ENCODE measurements around the gene ALOXE3.

- TF ChIP-seq CTCF (conservative IDR thresholded peaks at IDR 0.05; ENCODE audit: low read depth in 2 of 2) (no peak), POLR2AphosphoS5 (IDR thresholded peaks at IDR 0.05; ENCODE audit: low read depth) (no peak), CREB1 (CRISPR knock-in tag; IDR thresholded peaks at IDR 0.05; ENCODE audit: low read depth) (no peak), ZNF462 (CRISPR knock-in tag; IDR thresholded peaks at IDR 0.05) (no peak), EZH2phosphoT487 (IDR thresholded peaks at IDR 0.05; ENCODE audit: unreplicated experiment) (no peak), JUNB (IDR thresholded peaks at IDR 0.05; ENCODE audit: unreplicated experiment) (no peak), EZH2 (IDR thresholded peaks at IDR 0.05; ENCODE audit: low read depth, unreplicated experiment) (no peak), ZNF114 (CRISPR knock-in tag; IDR thresholded peaks at IDR 0.05) (no peak), NANOG (IDR thresholded peaks at IDR 0.05; ENCODE audit: borderline replicate concordance) (no peak), STAT1 (IDR thresholded peaks at IDR 0.05; ENCODE audit: unreplicated experiment) (no peak), ZNF331 (CRISPR knock-in tag; IDR thresholded peaks at IDR 0.05; ENCODE audit: low read depth) (no peak)
- TF ChIP-seq, protein P1, sequence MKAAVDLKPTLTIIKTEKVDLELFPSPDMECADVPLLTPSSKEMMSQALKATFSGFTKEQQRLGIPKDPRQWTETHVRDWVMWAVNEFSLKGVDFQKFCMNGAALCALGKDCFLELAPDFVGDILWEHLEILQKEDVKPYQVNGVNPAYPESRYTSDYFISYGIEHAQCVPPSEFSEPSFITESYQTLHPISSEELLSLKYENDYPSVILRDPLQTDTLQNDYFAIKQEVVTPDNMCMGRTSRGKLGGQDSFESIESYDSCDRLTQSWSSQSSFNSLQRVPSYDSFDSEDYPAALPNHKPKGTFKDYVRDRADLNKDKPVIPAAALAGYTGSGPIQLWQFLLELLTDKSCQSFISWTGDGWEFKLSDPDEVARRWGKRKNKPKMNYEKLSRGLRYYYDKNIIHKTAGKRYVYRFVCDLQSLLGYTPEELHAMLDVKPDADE (IDR thresholded peaks at IDR 0.05), result no peak
- TF ChIP-seq, protein P2, sequence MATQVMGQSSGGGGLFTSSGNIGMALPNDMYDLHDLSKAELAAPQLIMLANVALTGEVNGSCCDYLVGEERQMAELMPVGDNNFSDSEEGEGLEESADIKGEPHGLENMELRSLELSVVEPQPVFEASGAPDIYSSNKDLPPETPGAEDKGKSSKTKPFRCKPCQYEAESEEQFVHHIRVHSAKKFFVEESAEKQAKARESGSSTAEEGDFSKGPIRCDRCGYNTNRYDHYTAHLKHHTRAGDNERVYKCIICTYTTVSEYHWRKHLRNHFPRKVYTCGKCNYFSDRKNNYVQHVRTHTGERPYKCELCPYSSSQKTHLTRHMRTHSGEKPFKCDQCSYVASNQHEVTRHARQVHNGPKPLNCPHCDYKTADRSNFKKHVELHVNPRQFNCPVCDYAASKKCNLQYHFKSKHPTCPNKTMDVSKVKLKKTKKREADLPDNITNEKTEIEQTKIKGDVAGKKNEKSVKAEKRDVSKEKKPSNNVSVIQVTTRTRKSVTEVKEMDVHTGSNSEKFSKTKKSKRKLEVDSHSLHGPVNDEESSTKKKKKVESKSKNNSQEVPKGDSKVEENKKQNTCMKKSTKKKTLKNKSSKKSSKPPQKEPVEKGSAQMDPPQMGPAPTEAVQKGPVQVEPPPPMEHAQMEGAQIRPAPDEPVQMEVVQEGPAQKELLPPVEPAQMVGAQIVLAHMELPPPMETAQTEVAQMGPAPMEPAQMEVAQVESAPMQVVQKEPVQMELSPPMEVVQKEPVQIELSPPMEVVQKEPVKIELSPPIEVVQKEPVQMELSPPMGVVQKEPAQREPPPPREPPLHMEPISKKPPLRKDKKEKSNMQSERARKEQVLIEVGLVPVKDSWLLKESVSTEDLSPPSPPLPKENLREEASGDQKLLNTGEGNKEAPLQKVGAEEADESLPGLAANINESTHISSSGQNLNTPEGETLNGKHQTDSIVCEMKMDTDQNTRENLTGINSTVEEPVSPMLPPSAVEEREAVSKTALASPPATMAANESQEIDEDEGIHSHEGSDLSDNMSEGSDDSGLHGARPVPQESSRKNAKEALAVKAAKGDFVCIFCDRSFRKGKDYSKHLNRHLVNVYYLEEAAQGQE (IDR thresholded peaks at IDR 0.05; ENCODE audit: unreplicated experiment), result no peak
Measured at GRCh38 chr17:8067806-8068205, 50.5 kb downstream of the ALOXE3 start.

Measured in GM23338 (cell line).